ENCODE results near the gene PLA2R1. TPM values are rescaled to one million over a fixed set of nuclear protein-coding genes. Genes with fewer than 3 reads are reported as not detected.

PLA2R1 gene
- total RNA-seq, 1 experiment from 2014 or later, result 1.1 TPM

GRCh38 chr2:160110674-160111239 is 48.3 kb upstream of the PLA2R1 start (continued):
- TF ChIP-seq ATF6 (CRISPR knock-in tag; IDR thresholded peaks at IDR 0.05), result no peak
- no peak for TF ChIP-seq GRHL2 (CRISPR knock-in tag; IDR thresholded peaks at IDR 0.05; ENCODE audit: insufficient replicate concordance, severe bottlenecking)
- TF ChIP-seq SMAD4 (CRISPR knock-in tag; IDR thresholded peaks at IDR 0.05), result no peak

GRCh38 chr2:160109939-160110673 is 47.7 kb upstream of the PLA2R1 start:
- Mint-ChIP-seq H3K4me1 (peaks cover 16% of the 10 kb centered on the region), H3K4me3 (no peak overlapping the region), H3K27ac (no peak overlapping the region), H3K9me3 (peaks cover 6% of the 10 kb centered on the region), H3K27me3 (ENCODE audit: low read depth) (no peaks in the 10 kb centered on the region; the same call in 1 of the 2 replicates), H3K36me3 (peaks cover 5% of the 10 kb centered on the region)
- ATAC-seq (peak; percentile 77), DNase-seq (ENCODE audit: low spot score) (peak; percentile 61)
- CTCF ChIA-PET, result interaction anchor here (0.5 to 3.0 kb wide), 26 partner anchors 9 to 953 kb away, joined by 3 to 37 read pairs (median 4); no protein-coding TSS in a partner anchor
- TF ChIP-seq ZNF219 (CRISPR knock-in tag; IDR thresholded peaks at IDR 0.05; ENCODE audit: borderline replicate concordance), result no peak
- TF ChIP-seq, protein P1, sequence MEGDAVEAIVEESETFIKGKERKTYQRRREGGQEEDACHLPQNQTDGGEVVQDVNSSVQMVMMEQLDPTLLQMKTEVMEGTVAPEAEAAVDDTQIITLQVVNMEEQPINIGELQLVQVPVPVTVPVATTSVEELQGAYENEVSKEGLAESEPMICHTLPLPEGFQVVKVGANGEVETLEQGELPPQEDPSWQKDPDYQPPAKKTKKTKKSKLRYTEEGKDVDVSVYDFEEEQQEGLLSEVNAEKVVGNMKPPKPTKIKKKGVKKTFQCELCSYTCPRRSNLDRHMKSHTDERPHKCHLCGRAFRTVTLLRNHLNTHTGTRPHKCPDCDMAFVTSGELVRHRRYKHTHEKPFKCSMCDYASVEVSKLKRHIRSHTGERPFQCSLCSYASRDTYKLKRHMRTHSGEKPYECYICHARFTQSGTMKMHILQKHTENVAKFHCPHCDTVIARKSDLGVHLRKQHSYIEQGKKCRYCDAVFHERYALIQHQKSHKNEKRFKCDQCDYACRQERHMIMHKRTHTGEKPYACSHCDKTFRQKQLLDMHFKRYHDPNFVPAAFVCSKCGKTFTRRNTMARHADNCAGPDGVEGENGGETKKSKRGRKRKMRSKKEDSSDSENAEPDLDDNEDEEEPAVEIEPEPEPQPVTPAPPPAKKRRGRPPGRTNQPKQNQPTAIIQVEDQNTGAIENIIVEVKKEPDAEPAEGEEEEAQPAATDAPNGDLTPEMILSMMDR (IDR thresholded peaks at IDR 0.05), result peak; percentile 73
- TF ChIP-seq EMX1 (CRISPR knock-in tag; IDR thresholded peaks at IDR 0.05), result no peak
- POLR2A ChIA-PET, result no interaction called here

GRCh38 chr2:160109243-160109642 is 46.8 kb upstream of the PLA2R1 start:
- ATAC-seq, result no peak
- no peak overlapping the region for H3K27ac Mint-ChIP-seq
- peaks cover 3% of the 10 kb centered on the region for H3K9me3 Mint-ChIP-seq

GRCh38 chr2:160108646-160109045 is 46.2 kb upstream of the PLA2R1 start:
- no peaks in the 10 kb centered on the region for H3K36me3 Mint-ChIP-seq
- no peak overlapping the region for H3K4me3 Mint-ChIP-seq
- no peaks in the 10 kb centered on the region for H3K27me3 Mint-ChIP-seq (ENCODE audit: low read depth)
- POLR2A ChIA-PET, result no interaction called here
- DNase-seq (ENCODE audit: low spot score) (no peak), ATAC-seq (no peak)
- no peaks in the 10 kb centered on the region for H3K9me3 Mint-ChIP-seq
- no peak overlapping the region for H3K27ac Mint-ChIP-seq
- peaks cover 11% of the 10 kb centered on the region for H3K4me1 Mint-ChIP-seq
- CTCF ChIA-PET, result interaction anchor here (0.5 to 0.9 kb wide), 2 partner anchors 86 to 949 kb away, joined by 3 read pairs; no protein-coding TSS in a partner anchor
- no peak for TF ChIP-seq FOXJ3 (CRISPR knock-in tag; IDR thresholded peaks at IDR 0.05; ENCODE audit: borderline replicate concordance)
- TF ChIP-seq PREB (CRISPR knock-in tag; IDR thresholded peaks at IDR 0.05; ENCODE audit: borderline replicate concordance), result no peak
- no peak for TF ChIP-seq FOXK1 (CRISPR knock-in tag; IDR thresholded peaks at IDR 0.05)
- TF ChIP-seq EMX1 (CRISPR knock-in tag; IDR thresholded peaks at IDR 0.05), result no peak
- TF ChIP-seq, protein P2, sequence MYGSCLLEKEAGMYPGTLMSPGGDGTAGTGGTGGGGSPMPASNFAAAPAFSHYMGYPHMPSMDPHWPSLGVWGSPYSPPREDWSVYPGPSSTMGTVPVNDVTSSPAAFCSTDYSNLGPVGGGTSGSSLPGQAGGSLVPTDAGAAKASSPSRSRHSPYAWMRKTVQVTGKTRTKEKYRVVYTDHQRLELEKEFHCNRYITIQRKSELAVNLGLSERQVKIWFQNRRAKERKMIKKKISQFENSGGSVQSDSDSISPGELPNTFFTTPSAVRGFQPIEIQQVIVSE (CRISPR knock-in tag; IDR thresholded peaks at IDR 0.05; ENCODE audit: borderline replicate concordance), result no peak
- no peak for TF ChIP-seq NFATC4 (CRISPR knock-in tag; IDR thresholded peaks at IDR 0.05)
- TF ChIP-seq ZNF423 (CRISPR knock-in tag; IDR thresholded peaks at IDR 0.05), result no peak
- no peak for TF ChIP-seq ESRRA (CRISPR knock-in tag; IDR thresholded peaks at IDR 0.05; ENCODE audit: borderline replicate concordance)
- no peak for TF ChIP-seq ATF2 (CRISPR knock-in tag; IDR thresholded peaks at IDR 0.05; ENCODE audit: borderline replicate concordance, low read depth)
- no peak for TF ChIP-seq MLX (CRISPR knock-in tag; IDR thresholded peaks at IDR 0.05)

More at GRCh38 chr2:160109243-160109642, 46.8 kb upstream of the PLA2R1 start:
- Mint-ChIP-seq H3K4me3 (no peak overlapping the region), H3K36me3 (peaks cover 2% of the 10 kb centered on the region), H3K27me3 (ENCODE audit: low read depth) (no peaks in the 10 kb centered on the region; the same call in 1 of the 2 replicates), H3K4me1 (peaks cover 13% of the 10 kb centered on the region)
- no peak for DNase-seq (ENCODE audit: low spot score)
- TF ChIP-seq, protein P3, sequence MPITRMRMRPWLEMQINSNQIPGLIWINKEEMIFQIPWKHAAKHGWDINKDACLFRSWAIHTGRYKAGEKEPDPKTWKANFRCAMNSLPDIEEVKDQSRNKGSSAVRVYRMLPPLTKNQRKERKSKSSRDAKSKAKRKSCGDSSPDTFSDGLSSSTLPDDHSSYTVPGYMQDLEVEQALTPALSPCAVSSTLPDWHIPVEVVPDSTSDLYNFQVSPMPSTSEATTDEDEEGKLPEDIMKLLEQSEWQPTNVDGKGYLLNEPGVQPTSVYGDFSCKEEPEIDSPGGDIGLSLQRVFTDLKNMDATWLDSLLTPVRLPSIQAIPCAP (CRISPR knock-in tag; IDR thresholded peaks at IDR 0.05), result no peak
- TF ChIP-seq, protein P4, sequence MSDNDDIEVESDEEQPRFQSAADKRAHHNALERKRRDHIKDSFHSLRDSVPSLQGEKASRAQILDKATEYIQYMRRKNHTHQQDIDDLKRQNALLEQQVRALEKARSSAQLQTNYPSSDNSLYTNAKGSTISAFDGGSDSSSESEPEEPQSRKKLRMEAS (CRISPR knock-in tag; IDR thresholded peaks at IDR 0.05), result no peak
- CTCF ChIA-PET, result interaction anchor here (0.6 to 3.0 kb wide), 12 partner anchors 22 to 954 kb away, joined by 3 to 37 read pairs (median 8); no protein-coding TSS in a partner anchor
- POLR2A ChIA-PET, result no interaction called here

Measured in WTC11 (cell line).